A673 (cell line): ENCODE measurements around the gene NLGN1. TPM values are rescaled to one million over a fixed set of nuclear protein-coding genes. Genes with fewer than 3 reads are reported as not detected.

ENCODE experiments used
- BruUV-seq: library from RNA; stranded (reverse); fragments of 400-500 nt; replicated peaks from 2 replicates; lab custom pipeline; 2021; lab: Mats Ljungman, UMichigan
- CTCF ChIA-PET: fragments of 300-600 bp; sonication (Branson Sonifier 250); formaldehyde crosslinking; loops from one replicate; lab custom pipeline; 2022; ENCODE audit warnings: antibody characterized with exemption; lab: Charles Lee
- POLR2A ChIA-PET: fragments of 300-600 bp; sonication (Branson Sonifier 250); formaldehyde crosslinking; loops from one replicate; lab custom pipeline; 2022; ENCODE audit warnings: antibody characterized with exemption; ENCODE audit not compliant: low non-redundant PET; lab: Charles Lee
- DNase-seq: peaks from one replicate; pipeline ENCODE4 v3.0.0-alpha.2; 2015; ENCODE audit warnings: low spot score
- H3K27ac ChIP-seq: fragments of 200-600 bp; sonication (generic); 2 replicates; pipeline ENCODE4 v1.5.1; 2016; ENCODE audit warnings: mixed run types, low read depth, mild to moderate bottlenecking, mixed read lengths, antibody characterized with exemption, low read length; ENCODE audit not compliant: poor library complexity, severe bottlenecking
- H3K27me3 ChIP-seq: fragments of 200-600 bp; sonication (generic); replicated peaks from 2 replicates; pipeline ENCODE4 v1.6.1; 2017; ENCODE audit warnings: mixed run types, low read depth, mild to moderate bottlenecking, mixed read lengths, antibody characterized with exemption, low read length; ENCODE audit not compliant: insufficient read depth, poor library complexity
- H3K36me3 ChIP-seq: fragments of 200-600 bp; sonication (generic); 2 replicates; pipeline ENCODE4 v1.6.1; 2016; ENCODE audit warnings: mixed run types, mild to moderate bottlenecking, mixed read lengths, antibody characterized with exemption, low read length; ENCODE audit not compliant: insufficient read depth, poor library complexity, severe bottlenecking
- H3K4me1 ChIP-seq: fragments of 200-600 bp; sonication (generic); 2 replicates; pipeline ENCODE4 v1.6.1; 2017; ENCODE audit warnings: mixed run types, mild to moderate bottlenecking, mixed read lengths, antibody characterized with exemption, low read length; ENCODE audit not compliant: insufficient read depth, poor library complexity, severe bottlenecking
- H3K4me3 ChIP-seq: fragments of 200-600 bp; sonication (generic); 2 replicates; pipeline ENCODE4 v1.5.1; 2016; ENCODE audit warnings: low read depth, mixed run types, mild to moderate bottlenecking, mixed read lengths, low read length; ENCODE audit not compliant: poor library complexity, severe bottlenecking
- H3K9me3 ChIP-seq: fragments of 200-600 bp; sonication (generic); 2 replicates; pipeline ENCODE4 v1.6.1; 2016; ENCODE audit warnings: mixed run types, low read depth, mild to moderate bottlenecking, mixed read lengths, antibody characterized with exemption, low read length; ENCODE audit not compliant: poor library complexity, severe bottlenecking
- CTCF ChIP-seq: fragments of 300-800, 200-600 bp; sonication (generic); conservative IDR thresholded peaks from 2 replicates; pipeline ENCODE4 v1.5.1; 2017; ENCODE audit warnings: low read depth, mild to moderate bottlenecking, antibody characterized with exemption, low read length, moderate library complexity, mixed read lengths
- EZH2 ChIP-seq: fragments of 200-600 bp; sonication (generic); IDR thresholded peaks from 2 replicates; pipeline ENCODE4 v1.6.1; 2017; ENCODE audit warnings: borderline replicate concordance, low read depth, mild to moderate bottlenecking, mixed read lengths, antibody characterized with exemption, low read length; ENCODE audit not compliant: poor library complexity, severe bottlenecking
- intact Hi-C: fragments of 100-400 bp; cut with micrococcal nuclease; formaldehyde crosslinking; loops from one replicate; pipeline ENCODE4 v1.10.0; 2022; ENCODE audit not compliant: unreplicated experiment
- total RNA-seq: library from RNA; stranded (reverse); gene quantifications from 2 replicates; pipeline ENCODE4 v1.2.3, GENCODE V29; 2021

Gene NLGN1
- total RNA-seq, 1 experiment from 2014 or later, result 0.39 TPM

- peaks cover 9% of the 10 kb centered on the region for H3K9me3 ChIP-seq
- ChIA-PET POLR2A (no interaction called here), CTCF (no interaction called here)
- H3K4me3 ChIP-seq, result no peak overlapping the region
- DNase-seq, result no peak
- intact Hi-C loops, result no loop called here
- no peaks in the 10 kb centered on the region for H3K36me3 ChIP-seq
- TF ChIP-seq CTCF (no peak), EZH2 (no peak)
- BruUV-seq, result no TSS peak
- no peak overlapping the region for H3K27ac ChIP-seq
- no peaks in the 10 kb centered on the region for H3K27me3 ChIP-seq
- no peaks in the 10 kb centered on the region for H3K4me1 ChIP-seq
These were observed 557.1 kb downstream of the NLGN1 start for GRCh38 chr3:173954647-173955046.

GRCh38 chr3:173957646-173958045, 560.1 kb downstream of the NLGN1 start:
- H3K27ac ChIP-seq, result no peak overlapping the region
- no peaks in the 10 kb centered on the region for H3K36me3 ChIP-seq
- POLR2A ChIA-PET, result no interaction called here
- no peak for DNase-seq
- no TSS peak for BruUV-seq
- CTCF ChIA-PET, result no interaction called here
- H3K4me3 ChIP-seq, result no peak overlapping the region
- H3K27me3 ChIP-seq, result no peaks in the 10 kb centered on the region
- H3K4me1 ChIP-seq, result no peaks in the 10 kb centered on the region
- H3K9me3 ChIP-seq, result peaks cover 9% of the 10 kb centered on the region
- TF ChIP-seq EZH2 (no peak), CTCF (no peak)
- intact Hi-C loops, result no loop called here

- H3K36me3 ChIP-seq, result no peaks in the 10 kb centered on the region
- no peak overlapping the region for H3K27ac ChIP-seq
- no peaks in the 10 kb centered on the region for H3K27me3 ChIP-seq
- intact Hi-C loops, result no loop called here
- POLR2A ChIA-PET, result no interaction called here
- H3K4me1 ChIP-seq, result no peaks in the 10 kb centered on the region
- no peak for DNase-seq
- H3K9me3 ChIP-seq, result peaks cover 9% of the 10 kb centered on the region
- BruUV-seq, result no TSS peak
- no peak overlapping the region for H3K4me3 ChIP-seq
- CTCF ChIA-PET, result no interaction called here
- TF ChIP-seq CTCF (no peak), EZH2 (no peak)
These were observed 561.3 kb downstream of the NLGN1 start for GRCh38 chr3:173958805-173959204.
